Panc1 (cell line): Measurements from ENCODE around the gene SLC13A3. TPM values are rescaled to one million over a fixed set of nuclear protein-coding genes. Genes with fewer than 3 reads are reported as not detected.
A peak's percentile ranks its signal among the peaks of the same experiment; 100 is the strongest.

Source experiments
- ATAC-seq: fragments of 200-7000 bp; cut with Tn5 transposase; 2 replicates; pipeline ENCODE4 v1.9.1; 2020; ENCODE audit warnings: mild to moderate bottlenecking, moderate library complexity
- BruUV-seq: library from RNA; stranded (reverse); fragments of 400-500 nt; replicated peaks from 2 replicates; lab custom pipeline; 2021; lab: Mats Ljungman, UMichigan
- CTCF ChIA-PET: fragments of 300-600 bp; sonication (Branson Sonifier 250); formaldehyde crosslinking; loops from one replicate; lab custom pipeline; 2022; ENCODE audit warnings: antibody characterized with exemption; lab: Charles Lee
- POLR2A ChIA-PET: fragments of 300-600 bp; sonication (Branson Sonifier 250); formaldehyde crosslinking; loops from one replicate; lab custom pipeline; 2022; ENCODE audit warnings: antibody characterized with exemption; lab: Charles Lee
- DNase-seq: peaks from one replicate; pipeline ENCODE4 v3.0.0-alpha.2; 2010; ENCODE audit warnings: low read depth, low spot score
- H3K27ac ChIP-seq: 2 replicates; pipeline ENCODE4 v1.5.1; 2011; ENCODE audit warnings: mild to moderate bottlenecking, low read length, inconsistent platforms
- H3K27me3 ChIP-seq: fragments of 200-500 bp; sonication (Bioruptor generic); 2 replicates; pipeline ENCODE4 v1.6.0; 2014; ENCODE audit warnings: low read length, inconsistent platforms; ENCODE audit not compliant: control insufficient read depth, insufficient read depth
- H3K36me3 ChIP-seq: fragments of 200-500 bp; sonication (Bioruptor generic); 2 replicates; pipeline ENCODE4 v1.5.1; 2014; ENCODE audit warnings: inconsistent platforms, mild to moderate bottlenecking, low read length, moderate library complexity; ENCODE audit not compliant: control insufficient read depth, insufficient read depth
- H3K4me1 ChIP-seq: 2 replicates; pipeline ENCODE4 v1.5.1; 2011; ENCODE audit warnings: inconsistent platforms, mild to moderate bottlenecking, low read length, moderate library complexity; ENCODE audit not compliant: control insufficient read depth, insufficient read depth
- H3K4me3 ChIP-seq, 2 experiments: 2 replicates each; pipeline ENCODE4 v1.5.1; 2011 to 2012; ENCODE audit warnings: low read depth in 2 of 2, low read length in 2 of 2, mild to moderate bottlenecking in 2 of 2, inconsistent platforms in 1 of 2, moderate library complexity in 1 of 2
- H3K9me3 ChIP-seq: fragments of 200-500 bp; sonication (Bioruptor generic); 2 replicates; pipeline ENCODE4 v1.5.1; 2014; ENCODE audit warnings: low read depth, mild to moderate bottlenecking, inconsistent platforms, low read length, moderate library complexity; ENCODE audit not compliant: control insufficient read depth, insufficient read depth
- CTCF ChIP-seq: fragments of 450-650 bp; IDR thresholded peaks from 2 replicates; pipeline ENCODE4 v1.5.1; 2017; ENCODE audit warnings: mild to moderate bottlenecking
- POLR2AphosphoS5 ChIP-seq: IDR thresholded peaks from 2 replicates; pipeline ENCODE4 v1.6.1; 2012; ENCODE audit warnings: mild to moderate bottlenecking, low read depth, low read length, moderate library complexity
- SIN3A ChIP-seq: IDR thresholded peaks from 2 replicates; pipeline ENCODE4 v1.6.1; 2012; ENCODE audit warnings: low read depth, mild to moderate bottlenecking, low read length, moderate library complexity, borderline replicate concordance; ENCODE audit not compliant: insufficient read depth
- TCF7L2 ChIP-seq: IDR thresholded peaks from 2 replicates; pipeline ENCODE4 v1.6.1; 2011; ENCODE audit warnings: mild to moderate bottlenecking, low read depth, low read length, inconsistent platforms
- in situ Hi-C: cut with HindIII; loops from 2 replicates; pipeline ENCODE4 v1.10.0; 2016; ENCODE audit warnings: low sequenced_read_pairs, low pct_unique_long_range_greater_than_20kb
- intact Hi-C: fragments of 100-400 bp; cut with micrococcal nuclease; formaldehyde crosslinking; loops from one replicate; pipeline ENCODE4 v1.10.0; 2022; ENCODE audit not compliant: unreplicated experiment
- total RNA-seq: library from RNA; stranded (reverse); gene quantifications from one replicate; pipeline ENCODE4 v1.2.1, GENCODE V29; 2021; ENCODE audit not compliant: unreplicated experiment
- TF ChIP-seq, protein P1 (sequence below), 2 experiments: IDR thresholded peaks; 2 replicates each; pipeline ENCODE4 v1.6.1; 2011 to 2012; ENCODE audit warnings: low read depth in 2 of 2, control low read depth in 1 of 2, low read length in 1 of 2, mild to moderate bottlenecking in 1 of 2, moderate library complexity in 1 of 2; ENCODE audit not compliant: insufficient read depth in 1 of 2

Gene SLC13A3
- total RNA-seq, 1 experiment from 2014 or later: 0.31 TPM

GRCh38 chr20:46530640-46531039, 120.6 kb downstream of the SLC13A3 start:
- in situ Hi-C loops (no loop called here), intact Hi-C loops (no loop called here)
- no peak overlapping the region for H3K4me3 ChIP-seq
- H3K36me3 ChIP-seq: no peaks in the 10 kb centered on the region
- ChIA-PET CTCF (no interaction called here), POLR2A (no interaction called here)
- TF ChIP-seq SIN3A: no peak
- TF ChIP-seq TCF7L2: no peak
- no peak for TF ChIP-seq POLR2AphosphoS5
- TF ChIP-seq CTCF: no peak
- TF ChIP-seq, protein P1, sequence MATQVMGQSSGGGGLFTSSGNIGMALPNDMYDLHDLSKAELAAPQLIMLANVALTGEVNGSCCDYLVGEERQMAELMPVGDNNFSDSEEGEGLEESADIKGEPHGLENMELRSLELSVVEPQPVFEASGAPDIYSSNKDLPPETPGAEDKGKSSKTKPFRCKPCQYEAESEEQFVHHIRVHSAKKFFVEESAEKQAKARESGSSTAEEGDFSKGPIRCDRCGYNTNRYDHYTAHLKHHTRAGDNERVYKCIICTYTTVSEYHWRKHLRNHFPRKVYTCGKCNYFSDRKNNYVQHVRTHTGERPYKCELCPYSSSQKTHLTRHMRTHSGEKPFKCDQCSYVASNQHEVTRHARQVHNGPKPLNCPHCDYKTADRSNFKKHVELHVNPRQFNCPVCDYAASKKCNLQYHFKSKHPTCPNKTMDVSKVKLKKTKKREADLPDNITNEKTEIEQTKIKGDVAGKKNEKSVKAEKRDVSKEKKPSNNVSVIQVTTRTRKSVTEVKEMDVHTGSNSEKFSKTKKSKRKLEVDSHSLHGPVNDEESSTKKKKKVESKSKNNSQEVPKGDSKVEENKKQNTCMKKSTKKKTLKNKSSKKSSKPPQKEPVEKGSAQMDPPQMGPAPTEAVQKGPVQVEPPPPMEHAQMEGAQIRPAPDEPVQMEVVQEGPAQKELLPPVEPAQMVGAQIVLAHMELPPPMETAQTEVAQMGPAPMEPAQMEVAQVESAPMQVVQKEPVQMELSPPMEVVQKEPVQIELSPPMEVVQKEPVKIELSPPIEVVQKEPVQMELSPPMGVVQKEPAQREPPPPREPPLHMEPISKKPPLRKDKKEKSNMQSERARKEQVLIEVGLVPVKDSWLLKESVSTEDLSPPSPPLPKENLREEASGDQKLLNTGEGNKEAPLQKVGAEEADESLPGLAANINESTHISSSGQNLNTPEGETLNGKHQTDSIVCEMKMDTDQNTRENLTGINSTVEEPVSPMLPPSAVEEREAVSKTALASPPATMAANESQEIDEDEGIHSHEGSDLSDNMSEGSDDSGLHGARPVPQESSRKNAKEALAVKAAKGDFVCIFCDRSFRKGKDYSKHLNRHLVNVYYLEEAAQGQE (IDR thresholded peaks at IDR 0.05; ENCODE audit: insufficient read depth in 1 of 2, low read depth in 2 of 2, low read length in 1 of 2): no peak
- DNase-seq (no peak), ATAC-seq (no peak)
- no peaks in the 10 kb centered on the region for H3K27me3 ChIP-seq
- no peak overlapping the region for H3K27ac ChIP-seq
- no peaks in the 10 kb centered on the region for H3K4me1 ChIP-seq
- H3K9me3 ChIP-seq: no peaks in the 10 kb centered on the region
- no TSS peak for BruUV-seq

DNA sequence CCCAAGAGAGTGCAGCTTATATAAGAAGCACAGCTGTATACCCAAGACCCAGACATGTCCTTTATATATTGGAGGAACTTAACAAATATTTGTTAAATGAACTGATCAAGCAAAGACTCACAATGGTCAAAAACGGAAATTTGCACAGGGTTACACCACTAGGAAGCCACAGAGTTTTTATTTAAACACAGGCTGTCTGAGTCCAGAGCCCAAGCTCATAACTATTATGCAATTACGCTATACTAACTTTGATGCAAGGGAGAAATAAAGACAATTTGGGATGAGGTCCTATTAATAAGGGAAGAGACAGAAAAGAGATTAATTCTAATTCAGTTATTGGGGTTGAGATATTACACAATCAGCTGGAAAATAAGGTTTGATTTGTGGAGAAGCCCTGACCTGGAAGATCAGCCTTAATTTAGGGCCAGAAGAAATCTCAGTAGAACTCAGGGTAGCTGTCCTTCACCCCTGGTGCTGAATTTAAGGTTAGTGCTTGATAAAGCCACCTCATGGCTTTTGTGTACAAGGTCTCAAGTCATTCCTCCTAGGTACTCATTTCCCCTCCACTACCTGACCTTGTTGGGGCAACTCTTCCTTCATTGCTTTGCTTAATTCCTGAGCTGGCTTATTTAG, 127.4 kb downstream of the SLC13A3 start:
- POLR2A ChIA-PET: no interaction called here
- no peak for DNase-seq
- H3K9me3 ChIP-seq: no peaks in the 10 kb centered on the region

More for the DNA sequence above, 127.4 kb downstream of the SLC13A3 start:
- no peak overlapping the region for H3K27ac ChIP-seq
- in situ Hi-C loops (no loop called here), intact Hi-C loops (no loop called here)
- no peak overlapping the region for H3K4me3 ChIP-seq
- no peaks in the 10 kb centered on the region for H3K4me1 ChIP-seq
- BruUV-seq: no TSS peak
- H3K27me3 ChIP-seq: 0 out of 2 replicates have a peak, but pooled peaks cover 3% of the 10 kb centered on the region
- no peak for TF ChIP-seq CTCF
- TF ChIP-seq, protein P1 (IDR thresholded peaks at IDR 0.05; ENCODE audit: insufficient read depth in 1 of 2, low read depth in 2 of 2, low read length in 1 of 2): peak; percentile 76 to 82
- no peak for TF ChIP-seq TCF7L2
- TF ChIP-seq POLR2AphosphoS5: no peak
- TF ChIP-seq SIN3A: no peak
- H3K36me3 ChIP-seq: no peaks in the 10 kb centered on the region
- no peak for ATAC-seq
- CTCF ChIA-PET: no interaction called here
